ENCODE results near the gene SSC4D. TPM values are rescaled to one million over a fixed set of nuclear protein-coding genes. Genes with fewer than 3 reads are reported as not detected.

The SSC4D gene
- total and polyA plus RNA-seq, 2 of the 8 experiments (the other 6 are each of a cell fraction or from before 2014, with no cell fraction given) = 11.8 to 27.5 TPM

DNA sequence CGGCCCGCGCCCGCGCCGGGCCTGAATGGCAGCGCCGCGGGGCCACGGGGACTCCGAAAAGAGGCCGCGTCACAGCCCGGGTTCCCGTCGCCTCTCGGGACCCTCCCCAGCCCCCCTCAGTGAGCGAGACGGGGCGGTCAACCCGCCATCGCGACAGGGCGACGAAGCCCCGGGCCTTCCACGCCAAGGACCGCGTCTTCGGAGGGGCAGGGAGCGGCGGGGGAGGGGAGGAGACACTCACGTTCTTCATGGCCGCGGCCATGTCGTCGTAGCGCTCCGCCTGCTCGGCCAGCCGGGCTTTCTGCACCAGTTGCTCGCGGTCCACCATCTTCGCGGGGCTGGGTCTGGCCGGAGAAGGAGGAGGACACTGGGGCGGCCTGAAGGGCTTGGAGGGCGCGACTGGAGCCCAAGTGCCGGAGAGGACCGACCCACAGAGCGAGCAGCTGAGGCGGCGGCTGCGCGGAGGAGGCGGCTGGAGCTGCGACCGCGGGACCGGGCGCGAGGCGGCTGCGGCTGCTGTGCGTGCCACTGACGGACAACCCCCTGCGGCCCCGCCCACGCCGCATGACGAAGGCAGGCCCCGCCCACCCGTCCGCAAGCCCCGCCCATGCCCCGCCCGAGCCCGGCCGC lies 50.9 kb downstream of the SSC4D start, which contains the start of gene YWHAG:
Gene YWHAG, minus strand, starts transcription at position 511 of the 630 bp plus-strand sequence. Its CDS starts 183 bp downstream, at position 328.
- POLR2A ChIA-PET (ENCODE audit: partially characterized antibody) = interaction anchor here (0.6 to 14.3 kb wide), 19 partner anchors 8 to 96 kb away, joined by 3 to 249 read pairs (median 4); no protein-coding TSS in a partner anchor
- H2BK20ac ChIP-seq (ENCODE audit: low read length) = no peak within 1 kb of the TSS
- FAIRE-seq = no peak
- TF ChIP-seq CREB1 (IDR thresholded peaks at IDR 0.05) = peak; percentile 86
- no peak for TF ChIP-seq SAP30 (IDR thresholded peaks at IDR 0.05; ENCODE audit: insufficient read depth, insufficient replicate concordance, low read length)
- TF ChIP-seq SUZ12 (IDR thresholded peaks at IDR 0.05; ENCODE audit: low read length) = no peak
- TF ChIP-seq, protein P1, sequence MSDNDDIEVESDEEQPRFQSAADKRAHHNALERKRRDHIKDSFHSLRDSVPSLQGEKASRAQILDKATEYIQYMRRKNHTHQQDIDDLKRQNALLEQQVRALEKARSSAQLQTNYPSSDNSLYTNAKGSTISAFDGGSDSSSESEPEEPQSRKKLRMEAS (IDR thresholded peaks at IDR 0.05) = 0 out of 2 replicates have a peak, but pooled peaks have one; percentile 62
- TF ChIP-seq ASH2L (IDR thresholded peaks at IDR 0.05; ENCODE audit: low read length) = no peak
- peak; percentile 90 for TF ChIP-seq TBP (IDR thresholded peaks at IDR 0.05; ENCODE audit: low read depth, low read length)
- no peak for TF ChIP-seq MAFK (IDR thresholded peaks at IDR 0.05; ENCODE audit: low read depth, low read length)
- no peak for TF ChIP-seq HDAC6 (IDR thresholded peaks at IDR 0.05; ENCODE audit: low read depth, low read length)
- TF ChIP-seq BCL11A (IDR thresholded peaks at IDR 0.05; ENCODE audit: low read depth in 2 of 2, low read length in 2 of 2) = no peak
- TF ChIP-seq CBX5 (IDR thresholded peaks at IDR 0.05; ENCODE audit: low read depth, low read length) = no peak
- no peak for TF ChIP-seq POU5F1 (IDR thresholded peaks at IDR 0.05; ENCODE audit: low read depth, low read length)
- no peak for TF ChIP-seq CTBP2 (IDR thresholded peaks at IDR 0.05; ENCODE audit: borderline replicate concordance, insufficient read depth, insufficient read length, low read length)
- TF ChIP-seq SP4 (IDR thresholded peaks at IDR 0.05; ENCODE audit: low read length) = no peak

More for the DNA sequence above, 50.9 kb downstream of the SSC4D start, which contains the start of gene YWHAG:
- Histone ChIP-seq H4K91ac (replicated peaks; ENCODE audit: insufficient read length, low read length) (peak within 1 kb of the TSS; percentile 98), H3K36me3 (ENCODE audit: control insufficient read depth in 2 of 4, insufficient read depth in 4 of 4, low read length in 3 of 4) (peaks cover 0 to 30% (median 3%) of the 10 kb centered on the region in 4 experiments; a peak in 3 of 8 replicates), H3K4me3 (ENCODE audit: extremely low read depth in 1 of 4, insufficient read depth in 2 of 4, low read depth in 3 of 4, low read length in 4 of 4) (peak within 1 kb of the TSS; percentile 89 to 99 (median 92)), H3K9me3 (ENCODE audit: insufficient read depth in 2 of 2, low read depth in 1 of 2, low read length in 1 of 2) (no peaks in the 10 kb centered on the region), H2AK5ac (ENCODE audit: low read depth, low read length) (0 out of 2 replicates have a peak within 1 kb of the TSS, but pooled peaks have one; percentile 46), H3K23ac (ENCODE audit: insufficient read length) (no peak within 1 kb of the TSS), H2BK12ac (ENCODE audit: low read depth, low read length) (peak within 1 kb of the TSS; percentile 93), H3K9ac (replicated peaks in 1 of 4; ENCODE audit: extremely low read depth in 1 of 4, low read depth in 3 of 4, low read length in 3 of 4) (peak within 1 kb of the TSS; percentile 94 to 99 (median 98)), H4K20me1 (replicated peaks in 1 of 2; ENCODE audit: control insufficient read depth in 1 of 2, insufficient read depth in 2 of 2, low read length in 2 of 2) (peaks cover 23 to 30% of the 10 kb centered on the region in 2 experiments), H3K14ac (ENCODE audit: insufficient read length) (no peak within 1 kb of the TSS), H3K27ac (ENCODE audit: low read depth, low read length) (peak within 1 kb of the TSS; percentile 99), H3K4me1 (replicated peaks in 1 of 4; ENCODE audit: control insufficient read depth in 3 of 4, insufficient read depth in 4 of 4, low read length in 3 of 4) (peaks cover 2 to 7% (median 4%) of the 10 kb centered on the region in 4 experiments), H2BK120ac (replicated peaks; ENCODE audit: low read depth, low read length) (peak within 1 kb of the TSS; percentile 96), H4K5ac (ENCODE audit: insufficient read length, low read depth, low read length) (peak within 1 kb of the TSS; percentile 89), H3K79me2 (ENCODE audit: control insufficient read depth in 1 of 2, insufficient read depth in 2 of 2, low read length in 2 of 2) (peaks cover 39 to 51% of the 10 kb centered on the region in 2 experiments), H2AFZ (ENCODE audit: low read length) (no peak within 1 kb of the TSS; the same call in 1 of the 2 replicates), H3K23me2 (ENCODE audit: low read depth, low read length) (no peaks in the 10 kb centered on the region; the same call in 1 of the 2 replicates), H2BK5ac (ENCODE audit: low read depth, low read length) (peak within 1 kb of the TSS; percentile 97), H3K27me3 (replicated peaks in 1 of 4; ENCODE audit: control insufficient read depth in 3 of 4, extremely low read depth in 1 of 4, insufficient read depth in 3 of 4, low read length in 3 of 4) (no peaks in the 10 kb centered on the region), H4K8ac (ENCODE audit: extremely low read depth, insufficient read depth, low read length) (peak within 1 kb of the TSS; percentile 99), H3K4me2 (ENCODE audit: insufficient read depth in 1 of 2, low read depth in 2 of 2, low read length in 2 of 2) (peak within 1 kb of the TSS; percentile 68 to 89), H3K56ac (replicated peaks; ENCODE audit: insufficient read length, low read depth, low read length) (peak within 1 kb of the TSS; percentile 99), H3K79me1 (ENCODE audit: low read depth, low read length) (no peaks in the 10 kb centered on the region), H3K18ac (ENCODE audit: extremely low read depth, low read length) (peak within 1 kb of the TSS; percentile 98), H2BK15ac (ENCODE audit: low read length) (peak within 1 kb of the TSS; percentile 88), H3K4ac (replicated peaks; ENCODE audit: insufficient read length, low read depth, low read length) (peak within 1 kb of the TSS; percentile 83)
- CTCF ChIA-PET (ENCODE audit: partially characterized antibody) = no interaction called here
- WGBS, 2 experiments (ENCODE audit: extremely low coverage in 1 of 2, insufficient coverage in 1 of 2, insufficient read length in 1 of 2, insufficient replicate concordance in 2 of 2, low coverage in 1 of 2, low lambda C conversion rate in 2 of 2, missing lambda C conversion rate in 1 of 2) = 1% methylated on average over 30 of the region's 80 CpGs; no CpG with 5 or more reads in 1 of the 2 experiments
- DNase-seq (ENCODE audit: low read depth in 1 of 2, low spot score in 2 of 2) = peak in 1 of 2 experiments; percentile 91
